Esophagus squamous epithelium (tissue), 4 donors: ENCODE results near the gene KANSL1.

Experiments used
- POLR2A ChIP-seq, 4 donors: fragments of 450-650 bp; IDR thresholded peaks; one replicate each; pipeline ENCODE4 v1.6.1; 2017; ENCODE audit warnings: antibody characterized with exemption in 4 of 4, mild to moderate bottlenecking in 4 of 4, moderate library complexity in 3 of 4
- TF ChIP-seq, protein P1 (sequence below), 6 experiments: fragments of 450-650 bp in 4 of 6; fragments of 200-600 bp in 2 of 6; sonication (generic) in 2 of 6; IDR thresholded peaks; one replicate each; pipeline ENCODE4 v1.5.1; 2016 to 2019; ENCODE audit warnings: antibody characterized with exemption in 6 of 6, mild to moderate bottlenecking in 4 of 6, moderate library complexity in 4 of 6

GRCh38 chr17:46013127-46013501 is 180.1 kb downstream of the KANSL1 start:
- TF ChIP-seq, protein P1, sequence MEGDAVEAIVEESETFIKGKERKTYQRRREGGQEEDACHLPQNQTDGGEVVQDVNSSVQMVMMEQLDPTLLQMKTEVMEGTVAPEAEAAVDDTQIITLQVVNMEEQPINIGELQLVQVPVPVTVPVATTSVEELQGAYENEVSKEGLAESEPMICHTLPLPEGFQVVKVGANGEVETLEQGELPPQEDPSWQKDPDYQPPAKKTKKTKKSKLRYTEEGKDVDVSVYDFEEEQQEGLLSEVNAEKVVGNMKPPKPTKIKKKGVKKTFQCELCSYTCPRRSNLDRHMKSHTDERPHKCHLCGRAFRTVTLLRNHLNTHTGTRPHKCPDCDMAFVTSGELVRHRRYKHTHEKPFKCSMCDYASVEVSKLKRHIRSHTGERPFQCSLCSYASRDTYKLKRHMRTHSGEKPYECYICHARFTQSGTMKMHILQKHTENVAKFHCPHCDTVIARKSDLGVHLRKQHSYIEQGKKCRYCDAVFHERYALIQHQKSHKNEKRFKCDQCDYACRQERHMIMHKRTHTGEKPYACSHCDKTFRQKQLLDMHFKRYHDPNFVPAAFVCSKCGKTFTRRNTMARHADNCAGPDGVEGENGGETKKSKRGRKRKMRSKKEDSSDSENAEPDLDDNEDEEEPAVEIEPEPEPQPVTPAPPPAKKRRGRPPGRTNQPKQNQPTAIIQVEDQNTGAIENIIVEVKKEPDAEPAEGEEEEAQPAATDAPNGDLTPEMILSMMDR (IDR thresholded peaks at IDR 0.05) = no peak
- TF ChIP-seq POLR2A (IDR thresholded peaks at IDR 0.05) = no peak
